Measurements from ENCODE around the gene PIP5K1B.

Gene PIP5K1B

DNA sequence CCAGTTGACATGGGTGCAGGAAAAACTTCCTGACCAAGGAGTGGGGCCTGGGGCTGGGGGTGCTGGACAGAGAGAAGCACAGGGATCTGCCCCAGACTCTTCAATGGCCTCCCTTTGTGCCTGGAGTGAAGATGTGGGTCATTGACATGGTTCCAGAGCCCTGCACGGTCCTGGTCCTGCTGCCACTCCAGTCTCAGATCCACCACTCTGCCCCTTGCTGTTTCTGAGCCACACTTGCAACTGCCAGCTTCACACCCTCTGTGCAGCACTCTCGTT lies 10.1 kb downstream of the PIP5K1B start (continued):
- TF ChIP-seq, protein P1, sequence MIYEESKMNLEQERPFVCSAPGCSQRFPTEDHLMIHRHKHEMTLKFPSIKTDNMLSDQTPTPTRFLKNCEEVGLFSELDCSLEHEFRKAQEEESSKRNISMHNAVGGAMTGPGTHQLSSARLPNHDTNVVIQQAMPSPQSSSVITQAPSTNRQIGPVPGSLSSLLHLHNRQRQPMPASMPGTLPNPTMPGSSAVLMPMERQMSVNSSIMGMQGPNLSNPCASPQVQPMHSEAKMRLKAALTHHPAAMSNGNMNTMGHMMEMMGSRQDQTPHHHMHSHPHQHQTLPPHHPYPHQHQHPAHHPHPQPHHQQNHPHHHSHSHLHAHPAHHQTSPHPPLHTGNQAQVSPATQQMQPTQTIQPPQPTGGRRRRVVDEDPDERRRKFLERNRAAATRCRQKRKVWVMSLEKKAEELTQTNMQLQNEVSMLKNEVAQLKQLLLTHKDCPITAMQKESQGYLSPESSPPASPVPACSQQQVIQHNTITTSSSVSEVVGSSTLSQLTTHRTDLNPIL (CRISPR knock-in tag; IDR thresholded peaks at IDR 0.05; ENCODE audit: low read depth), result no peak
- no peak for TF ChIP-seq ZC3H10 (CRISPR knock-in tag; IDR thresholded peaks at IDR 0.05)
- TF ChIP-seq TOX (CRISPR knock-in tag; IDR thresholded peaks at IDR 0.05; ENCODE audit: borderline replicate concordance), result no peak

DNA sequence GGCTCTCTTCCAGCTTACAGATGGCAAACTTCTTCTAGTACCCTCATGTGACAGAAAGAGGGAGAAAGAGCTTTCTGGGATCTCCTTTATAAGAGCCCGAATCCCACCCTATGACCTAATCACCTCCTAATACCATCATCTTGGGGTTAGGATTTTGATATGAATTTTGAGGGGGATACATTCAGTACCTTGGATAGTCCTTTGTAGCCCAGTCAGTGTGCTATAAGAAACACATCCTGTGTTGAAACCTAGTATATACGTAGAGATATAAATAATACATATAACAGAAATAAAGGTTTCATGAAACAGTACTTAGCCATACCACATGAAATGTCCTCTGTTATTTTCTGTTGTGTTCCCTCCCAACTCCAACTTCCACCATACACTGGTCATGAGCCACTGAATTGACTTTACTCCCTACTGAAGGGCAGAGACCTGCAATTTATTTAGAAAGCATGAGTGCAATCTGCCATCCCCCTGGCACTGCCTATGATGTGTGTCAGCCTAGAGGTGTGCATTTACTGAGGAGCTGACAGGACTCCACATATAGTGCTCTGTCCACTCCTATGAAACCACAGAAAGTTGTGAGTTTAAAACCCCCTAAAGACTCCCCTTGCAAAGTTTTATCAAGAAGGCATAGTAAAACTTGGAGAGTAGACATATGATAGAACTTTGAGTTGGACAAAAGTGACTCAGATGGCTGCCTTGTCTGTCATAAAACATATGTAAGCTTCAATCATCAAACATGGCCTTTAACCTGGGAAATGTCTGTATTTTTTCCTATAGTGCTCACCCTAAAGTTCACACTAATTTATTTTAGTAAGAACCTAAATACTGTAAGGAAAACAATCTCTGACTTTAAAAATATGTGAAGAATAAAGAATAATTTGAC lies 12.8 kb downstream of the PIP5K1B start:
- TF ChIP-seq, protein P2, sequence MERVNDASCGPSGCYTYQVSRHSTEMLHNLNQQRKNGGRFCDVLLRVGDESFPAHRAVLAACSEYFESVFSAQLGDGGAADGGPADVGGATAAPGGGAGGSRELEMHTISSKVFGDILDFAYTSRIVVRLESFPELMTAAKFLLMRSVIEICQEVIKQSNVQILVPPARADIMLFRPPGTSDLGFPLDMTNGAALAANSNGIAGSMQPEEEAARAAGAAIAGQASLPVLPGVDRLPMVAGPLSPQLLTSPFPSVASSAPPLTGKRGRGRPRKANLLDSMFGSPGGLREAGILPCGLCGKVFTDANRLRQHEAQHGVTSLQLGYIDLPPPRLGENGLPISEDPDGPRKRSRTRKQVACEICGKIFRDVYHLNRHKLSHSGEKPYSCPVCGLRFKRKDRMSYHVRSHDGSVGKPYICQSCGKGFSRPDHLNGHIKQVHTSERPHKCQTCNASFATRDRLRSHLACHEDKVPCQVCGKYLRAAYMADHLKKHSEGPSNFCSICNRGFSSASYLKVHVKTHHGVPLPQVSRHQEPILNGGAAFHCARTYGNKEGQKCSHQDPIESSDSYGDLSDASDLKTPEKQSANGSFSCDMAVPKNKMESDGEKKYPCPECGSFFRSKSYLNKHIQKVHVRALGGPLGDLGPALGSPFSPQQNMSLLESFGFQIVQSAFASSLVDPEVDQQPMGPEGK (CRISPR knock-in tag; IDR thresholded peaks at IDR 0.05; ENCODE audit: borderline replicate concordance), result no peak
- TF ChIP-seq PPARA (CRISPR knock-in tag; IDR thresholded peaks at IDR 0.05; ENCODE audit: borderline replicate concordance) (no peak), CSDC2 (CRISPR knock-in tag; IDR thresholded peaks at IDR 0.05) (no peak), ZNF8 (CRISPR knock-in tag; IDR thresholded peaks at IDR 0.05) (no peak), ZNF565 (CRISPR knock-in tag; conservative IDR thresholded peaks at IDR 0.05; ENCODE audit: low read depth) (no peak), GLIS3 (CRISPR knock-in tag; IDR thresholded peaks at IDR 0.05) (no peak)
- TF ChIP-seq, protein P3, sequence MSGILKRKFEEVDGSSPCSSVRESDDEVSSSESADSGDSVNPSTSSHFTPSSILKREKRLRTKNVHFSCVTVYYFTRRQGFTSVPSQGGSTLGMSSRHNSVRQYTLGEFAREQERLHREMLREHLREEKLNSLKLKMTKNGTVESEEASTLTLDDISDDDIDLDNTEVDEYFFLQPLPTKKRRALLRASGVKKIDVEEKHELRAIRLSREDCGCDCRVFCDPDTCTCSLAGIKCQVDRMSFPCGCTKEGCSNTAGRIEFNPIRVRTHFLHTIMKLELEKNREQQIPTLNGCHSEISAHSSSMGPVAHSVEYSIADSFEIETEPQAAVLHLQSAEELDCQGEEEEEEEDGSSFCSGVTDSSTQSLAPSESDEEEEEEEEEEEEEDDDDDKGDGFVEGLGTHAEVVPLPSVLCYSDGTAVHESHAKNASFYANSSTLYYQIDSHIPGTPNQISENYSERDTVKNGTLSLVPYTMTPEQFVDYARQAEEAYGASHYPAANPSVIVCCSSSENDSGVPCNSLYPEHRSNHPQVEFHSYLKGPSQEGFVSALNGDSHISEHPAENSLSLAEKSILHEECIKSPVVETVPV (CRISPR knock-in tag; IDR thresholded peaks at IDR 0.05), result no peak
- ATAC-seq, result no peak

DNA sequence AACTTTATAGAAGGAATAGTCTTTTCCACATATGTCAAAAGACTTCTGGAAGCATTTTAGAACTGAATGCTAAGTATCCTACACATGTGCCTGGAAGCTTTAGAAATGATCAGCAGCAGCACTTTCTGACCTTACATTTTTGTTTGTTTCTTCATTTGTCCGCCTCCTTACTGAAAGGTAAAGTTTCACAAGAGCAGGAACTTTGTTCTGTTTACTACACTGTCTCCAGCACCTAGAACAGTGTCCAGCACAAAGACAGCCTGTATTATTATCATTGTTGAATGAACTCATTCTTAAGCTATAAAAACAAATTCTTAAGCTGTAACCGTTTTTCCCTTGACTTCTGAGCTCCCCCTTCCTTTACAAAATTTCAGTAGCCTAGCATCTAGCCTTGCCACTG lies 14.8 kb downstream of the PIP5K1B start:
- TF ChIP-seq OSR1 (CRISPR knock-in tag; IDR thresholded peaks at IDR 0.05) (no peak), ZFP3 (CRISPR knock-in tag; IDR thresholded peaks at IDR 0.05) (no peak), SNAI2 (CRISPR knock-in tag; IDR thresholded peaks at IDR 0.05) (no peak)

DNA sequence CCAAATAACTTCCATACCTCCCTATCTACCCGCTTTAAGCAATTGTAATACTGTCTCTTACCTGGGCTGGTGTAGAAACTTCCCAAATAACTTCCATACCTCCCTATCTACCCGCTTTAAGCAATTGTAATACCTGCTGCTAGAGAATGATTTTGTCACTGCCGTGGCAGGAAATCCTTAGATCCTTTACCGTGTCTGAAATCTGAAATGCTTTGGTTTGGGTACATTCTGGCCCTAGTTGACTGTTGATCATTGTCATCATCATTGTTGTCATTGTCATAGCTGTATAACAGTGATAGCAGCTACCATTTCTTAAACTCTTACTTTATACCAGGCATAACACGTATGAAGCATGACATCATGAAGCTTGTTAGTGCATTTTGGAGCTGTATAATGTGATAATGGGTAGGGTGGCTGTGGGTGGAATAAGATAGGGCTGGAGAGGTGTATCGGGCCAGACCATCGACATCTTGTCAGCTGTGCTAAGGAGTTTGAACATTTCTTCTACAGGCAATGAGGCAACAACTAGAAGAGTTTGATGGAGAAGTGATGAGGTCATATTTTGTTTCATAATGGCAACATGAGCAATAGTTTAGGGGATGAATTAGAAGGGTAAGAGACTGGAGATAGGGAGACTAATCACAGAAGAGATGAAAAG lies 15.7 kb downstream of the PIP5K1B start:
- no peak for TF ChIP-seq TCF4 (CRISPR knock-in tag; IDR thresholded peaks at IDR 0.05; ENCODE audit: borderline replicate concordance)
- no peak for ATAC-seq

More for the DNA sequence above, 14.8 kb downstream of the PIP5K1B start:
- ATAC-seq, result no peak

DNA sequence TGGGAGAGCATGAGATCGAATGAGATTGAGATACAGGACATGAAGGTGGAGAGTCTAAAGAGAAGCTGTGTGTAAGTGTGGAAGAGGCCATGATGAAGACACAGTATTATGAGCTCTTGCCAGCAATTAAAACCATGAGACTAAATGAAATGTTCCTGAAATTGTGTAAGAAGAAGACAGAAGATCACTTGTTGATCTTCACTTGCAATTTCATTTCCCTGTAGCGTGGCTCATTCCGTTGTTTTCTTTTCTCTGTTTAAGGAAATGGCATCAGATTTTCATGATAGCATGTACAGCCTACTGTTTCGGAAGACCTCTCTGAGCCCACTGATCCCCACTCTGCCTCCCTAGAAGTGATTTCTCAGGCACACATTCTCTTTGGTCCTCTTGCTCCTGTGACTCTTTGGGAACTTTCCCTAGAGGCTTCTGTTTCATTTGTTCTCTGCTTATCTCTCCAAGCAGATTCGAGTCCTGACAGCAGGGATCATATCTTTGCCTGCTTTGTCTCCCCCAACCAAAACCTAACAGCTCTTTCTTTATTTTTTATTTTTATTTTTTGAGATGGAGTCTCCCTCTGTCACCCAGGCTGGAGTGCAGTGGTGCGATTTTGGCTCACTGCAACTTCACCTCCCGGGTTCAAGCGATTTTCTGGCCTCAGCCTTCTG lies 16.8 kb downstream of the PIP5K1B start:
- no peak for TF ChIP-seq ARNTL (CRISPR knock-in tag; IDR thresholded peaks at IDR 0.05; ENCODE audit: borderline replicate concordance, low read depth)
- TF ChIP-seq, protein P3 (CRISPR knock-in tag; IDR thresholded peaks at IDR 0.05), result no peak
- TF ChIP-seq TOX (CRISPR knock-in tag; IDR thresholded peaks at IDR 0.05; ENCODE audit: borderline replicate concordance), result no peak
- TF ChIP-seq, protein P1 (CRISPR knock-in tag; IDR thresholded peaks at IDR 0.05; ENCODE audit: low read depth), result no peak
- TF ChIP-seq RARB (CRISPR knock-in tag; IDR thresholded peaks at IDR 0.05), result no peak
- TF ChIP-seq ZFP3 (CRISPR knock-in tag; IDR thresholded peaks at IDR 0.05), result no peak
- no peak for TF ChIP-seq GLIS3 (CRISPR knock-in tag; IDR thresholded peaks at IDR 0.05)
- TF ChIP-seq PPARA (CRISPR knock-in tag; IDR thresholded peaks at IDR 0.05; ENCODE audit: borderline replicate concordance), result no peak
- TF ChIP-seq CSDC2 (CRISPR knock-in tag; IDR thresholded peaks at IDR 0.05), result no peak
- TF ChIP-seq ISL1 (CRISPR knock-in tag; IDR thresholded peaks at IDR 0.05), result no peak
- TF ChIP-seq TCF4 (CRISPR knock-in tag; IDR thresholded peaks at IDR 0.05; ENCODE audit: borderline replicate concordance), result no peak
- TF ChIP-seq ZNF70 (CRISPR knock-in tag; IDR thresholded peaks at IDR 0.05), result no peak
- no peak for ATAC-seq

All from SK-N-SH treated with all-trans-retinoic acid at 6 μM for 48 hours (cell line).